Measurements from ENCODE around the gene MAN2A2.

DNA sequence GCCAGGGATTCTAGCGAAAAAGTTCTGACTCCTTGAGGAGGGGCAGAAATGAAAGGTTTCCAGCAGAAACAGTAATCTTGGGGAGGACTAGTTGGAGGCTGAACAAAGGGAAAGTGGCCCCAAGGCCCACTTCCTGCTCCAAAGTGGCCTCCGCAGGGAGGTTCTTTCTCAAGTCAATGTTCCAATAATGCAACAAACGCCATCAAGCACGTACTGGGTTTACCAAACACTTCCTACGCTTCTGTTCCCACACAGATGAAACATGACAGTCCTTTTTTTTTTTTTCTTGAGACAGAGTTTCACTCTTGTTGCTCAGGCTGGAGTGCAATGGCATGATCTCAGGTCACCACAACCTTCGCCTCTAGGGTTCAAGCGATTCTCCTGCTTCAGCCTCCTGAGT is 42.0 kb downstream of the MAN2A2 start:
- no peak for TF ChIP-seq CTCF (IDR thresholded peaks at IDR 0.05; ENCODE audit: extremely low read depth in 1 of 2, insufficient read depth in 1 of 2, low read depth in 1 of 2, low read length in 2 of 2)
- no peak for TF ChIP-seq POLR2A (IDR thresholded peaks at IDR 0.05; ENCODE audit: low read depth, low read length)
- no peak for TF ChIP-seq EZH2 (IDR thresholded peaks at IDR 0.05; ENCODE audit: borderline replicate concordance, low read depth, low read length, severe bottlenecking)
- TF ChIP-seq MAX (IDR thresholded peaks at IDR 0.05; ENCODE audit: insufficient read depth, insufficient read length): no peak
